GM19395 (cell line): ENCODE data around the gene LIN28B.
"Not testable (repeated sequence)": the region's sequence is repeated elsewhere in the genome, so short reads cannot be mapped to it uniquely, and the experiment has no call there.

Source experiments
- ATAC-seq: cut with Tn5 transposase; IDR thresholded peaks from one replicate; pipeline ENCODE4 v1.9.1; 2021; ENCODE audit warnings: mild to moderate bottlenecking, moderate library complexity; ENCODE audit not compliant: unreplicated experiment

Gene LIN28B

GRCh38 chr6:105005451-105005850 lies 48.5 kb downstream of the LIN28B start:
- no peak for ATAC-seq

DNA sequence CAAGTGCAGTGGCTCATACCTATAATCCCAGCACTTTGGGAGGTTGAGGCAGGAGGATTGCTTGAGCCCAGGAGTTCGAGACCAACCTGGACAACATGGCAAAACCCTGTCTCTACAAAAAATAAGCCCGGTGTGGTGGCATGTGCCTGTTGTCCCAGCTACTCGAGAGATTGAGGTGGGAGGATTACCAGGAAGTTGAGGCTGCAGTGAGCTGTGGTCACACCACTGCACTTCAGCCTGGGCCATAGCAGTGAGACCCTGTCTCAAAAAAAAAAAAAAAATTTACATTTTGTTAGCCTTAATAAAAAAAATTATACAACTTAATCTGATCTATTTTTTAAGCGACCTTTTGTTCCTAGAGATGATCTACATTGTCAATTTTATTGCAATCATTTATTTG lies 56.6 kb downstream of the LIN28B start:
- ATAC-seq = not testable (repeated sequence)

GRCh38 chr6:105014448-105014847 lies 57.5 kb downstream of the LIN28B start:
- no peak for ATAC-seq

DNA sequence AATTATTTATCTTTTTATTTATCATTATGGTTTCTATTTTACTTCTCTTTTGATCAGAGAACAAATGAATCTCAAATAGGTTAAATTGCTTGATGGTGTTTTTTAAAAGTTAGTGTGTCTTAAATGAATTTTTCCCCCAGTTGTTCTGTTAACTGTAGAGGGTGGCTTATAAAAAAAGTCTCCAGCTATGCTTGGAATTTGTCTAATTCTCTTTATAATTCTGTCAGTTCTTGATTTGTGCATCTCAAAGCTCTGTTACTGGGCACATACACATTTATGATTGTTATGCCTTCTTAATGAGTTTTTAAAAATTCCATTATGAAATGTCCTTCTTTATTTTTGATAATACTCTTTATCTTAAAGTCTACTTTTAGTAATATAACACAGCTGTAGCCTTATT lies 58.0 kb downstream of the LIN28B start:
- no peak for ATAC-seq

- no peak for ATAC-seq
Observed at GRCh38 chr6:105015482-105015881, 58.6 kb downstream of the LIN28B start.

DNA sequence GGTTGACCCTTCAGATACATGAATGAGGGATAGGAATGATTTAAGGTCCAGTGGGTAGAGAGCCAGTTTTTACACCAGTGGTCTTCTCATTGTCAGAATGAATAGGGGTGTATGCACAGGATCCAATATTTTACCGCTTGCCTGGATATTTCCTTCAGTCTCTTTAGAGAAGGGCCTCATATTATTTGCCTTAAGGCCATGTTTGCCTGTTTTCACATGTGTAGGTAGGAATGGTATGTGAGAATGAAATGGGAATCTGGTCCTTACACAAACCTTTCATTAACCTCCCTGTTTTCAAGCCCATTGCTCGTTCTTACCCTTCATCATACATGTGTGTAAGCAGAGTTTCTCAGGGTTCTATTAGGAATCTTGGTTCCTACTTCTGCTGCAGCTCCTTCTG lies 62.4 kb downstream of the LIN28B start:
- ATAC-seq = no peak

DNA sequence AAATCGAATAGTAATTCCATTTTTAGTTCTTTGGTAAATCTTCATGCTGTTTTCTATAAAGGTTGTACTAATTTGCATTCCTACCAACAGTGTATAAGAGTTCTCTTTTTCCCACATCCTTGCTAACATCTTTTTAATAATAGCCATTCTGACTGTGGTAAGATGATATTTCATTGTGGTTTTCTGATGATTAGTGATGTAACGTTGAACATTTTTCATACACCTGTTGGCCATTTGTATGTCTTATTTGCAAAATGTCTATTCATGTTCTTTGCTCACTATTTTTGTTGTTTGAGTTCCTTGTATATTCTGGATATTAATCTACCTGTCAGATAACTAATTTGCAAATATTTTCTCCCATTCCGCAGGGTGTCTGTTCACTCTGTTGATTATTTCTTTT lies 64.5 kb downstream of the LIN28B start:
- ATAC-seq = no peak

- ATAC-seq = no peak
Observed at GRCh38 chr6:105022416-105022815, 65.5 kb downstream of the LIN28B start.

DNA sequence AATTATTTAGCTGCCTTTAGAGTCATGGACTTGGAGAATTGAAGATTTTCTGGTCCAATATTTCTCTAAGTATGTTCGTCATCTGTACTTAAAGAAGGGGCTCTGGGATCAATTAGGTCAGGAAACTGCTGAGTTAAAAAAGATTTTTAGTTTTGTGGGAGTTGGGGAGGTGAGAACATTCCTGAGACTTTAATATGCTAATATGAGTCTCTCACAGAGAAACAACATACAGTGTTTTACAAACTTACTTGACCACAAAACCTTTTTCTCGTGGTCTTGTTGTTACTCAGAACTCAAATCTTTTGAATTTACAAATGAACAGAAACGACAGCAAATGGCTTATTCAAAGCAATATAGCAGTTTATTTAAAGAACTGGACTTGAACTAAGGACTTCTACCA lies 67.9 kb downstream of the LIN28B start:
- no peak for ATAC-seq

DNA sequence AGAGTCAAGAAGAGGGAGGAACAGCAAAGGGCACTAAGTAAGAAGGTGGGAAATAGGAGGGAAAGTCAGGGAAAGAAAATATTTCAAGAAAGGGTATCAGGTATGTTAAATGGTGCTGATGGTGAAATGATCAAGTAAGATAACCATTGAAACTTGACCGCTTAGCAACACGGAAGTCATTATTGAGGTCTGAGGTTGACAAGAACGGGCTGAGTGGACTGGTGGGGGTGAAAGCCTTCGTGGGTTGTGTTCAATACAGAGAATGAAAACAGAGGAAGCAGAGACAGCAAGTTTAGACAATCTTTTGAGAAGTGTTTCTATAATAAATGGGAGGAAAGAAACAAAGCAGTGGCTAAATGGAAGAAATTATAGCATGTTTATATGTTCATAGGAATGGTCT lies 72.0 kb downstream of the LIN28B start:
- no peak for ATAC-seq

- ATAC-seq = no peak
Observed at GRCh38 chr6:105029581-105029980, 72.7 kb downstream of the LIN28B start.

GRCh38 chr6:105034470-105034869 lies 77.6 kb downstream of the LIN28B start:
- ATAC-seq = no peak

GRCh38 chr6:105035299-105035698 lies 78.4 kb downstream of the LIN28B start:
- no peak for ATAC-seq

- ATAC-seq = no peak
Observed at GRCh38 chr6:105036351-105036750, 79.4 kb downstream of the LIN28B start.

DNA sequence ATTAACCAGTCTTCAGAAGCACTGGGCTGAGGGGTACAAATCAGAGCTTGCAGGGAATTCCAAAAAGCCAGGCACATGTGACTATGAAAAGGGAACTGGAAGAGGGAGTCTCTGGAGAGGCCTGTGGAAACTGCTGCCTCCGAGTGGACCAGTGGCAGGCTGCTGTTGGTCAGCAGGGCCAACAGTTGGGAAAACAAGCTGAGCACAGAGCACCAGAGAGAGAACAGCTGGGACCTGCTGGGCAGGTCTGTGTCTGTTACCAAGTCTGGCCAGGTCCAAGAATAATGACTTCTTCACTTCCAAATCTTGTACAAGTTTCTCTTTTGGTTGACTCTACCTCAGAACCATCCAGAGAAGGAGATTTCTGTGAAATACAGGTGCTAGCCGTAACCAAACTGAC lies 81.4 kb downstream of the LIN28B start:
- ATAC-seq = no peak

DNA sequence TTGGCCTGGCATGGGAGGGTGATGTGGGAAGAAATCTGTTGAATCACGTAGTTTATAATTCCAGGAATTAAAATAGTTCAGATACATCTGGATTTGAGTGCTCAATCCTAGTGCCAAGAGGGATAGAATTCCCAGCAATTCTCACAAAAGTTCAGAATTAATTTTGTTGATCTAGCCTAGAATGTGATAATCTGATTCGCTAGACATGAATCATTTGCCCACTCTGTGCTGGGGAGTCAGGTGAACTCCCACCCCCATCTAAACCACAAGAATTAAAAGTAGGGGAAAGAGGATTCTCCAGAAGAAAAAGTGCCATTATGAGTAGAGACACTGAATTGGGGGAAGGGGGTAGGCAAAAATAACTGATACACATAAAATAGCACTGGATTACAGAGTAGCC lies 85.0 kb downstream of the LIN28B start:
- no peak for ATAC-seq

- ATAC-seq = no peak
Observed at GRCh38 chr6:105042648-105043047, 85.7 kb downstream of the LIN28B start.

- ATAC-seq = no peak
Observed at GRCh38 chr6:105043979-105044378, 87.1 kb downstream of the LIN28B start.

- no peak for ATAC-seq
Observed at GRCh38 chr6:105045526-105045925, 88.6 kb downstream of the LIN28B start.

GRCh38 chr6:105051941-105052471 lies 95.1 kb downstream of the LIN28B start:
- ATAC-seq = no peak

DNA sequence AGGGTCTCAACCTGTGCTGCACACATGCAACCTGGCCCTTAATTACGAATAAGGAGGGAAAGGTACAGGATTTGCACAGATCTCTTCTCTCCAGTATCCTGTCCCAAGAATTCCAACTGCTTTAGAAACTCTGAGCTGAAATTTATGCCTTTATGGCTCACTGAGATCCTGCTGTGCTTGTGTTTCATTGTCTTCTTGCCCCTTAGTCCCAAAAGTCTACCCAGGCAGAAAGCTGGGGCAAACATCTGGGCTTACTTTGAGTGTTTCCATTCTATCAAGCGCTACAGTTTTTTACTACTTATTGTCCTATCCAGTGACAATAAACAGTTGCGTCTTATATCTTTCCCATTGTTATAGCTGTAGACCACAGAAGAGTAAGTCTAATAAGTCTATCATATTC lies 99.7 kb downstream of the LIN28B start:
- no peak for ATAC-seq

DNA sequence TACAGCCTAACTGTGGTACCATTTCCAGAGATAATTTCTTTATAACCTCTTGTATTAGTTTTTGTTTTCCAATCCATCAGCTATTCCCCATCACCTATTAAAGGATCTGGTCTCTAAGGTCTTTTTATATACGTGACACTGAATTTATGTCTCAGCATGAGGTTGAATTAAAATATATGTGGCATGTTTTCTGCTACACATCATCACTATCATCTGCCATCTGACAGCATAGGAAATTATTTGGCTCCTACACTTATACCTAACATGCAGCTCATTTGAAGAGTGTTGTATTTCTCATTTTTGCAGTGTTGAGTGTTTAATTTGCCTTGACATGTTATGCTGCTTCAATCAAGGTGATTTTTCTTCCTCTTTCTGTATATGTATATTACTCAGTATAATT lies 100.3 kb downstream of the LIN28B start:
- ATAC-seq = no peak

DNA sequence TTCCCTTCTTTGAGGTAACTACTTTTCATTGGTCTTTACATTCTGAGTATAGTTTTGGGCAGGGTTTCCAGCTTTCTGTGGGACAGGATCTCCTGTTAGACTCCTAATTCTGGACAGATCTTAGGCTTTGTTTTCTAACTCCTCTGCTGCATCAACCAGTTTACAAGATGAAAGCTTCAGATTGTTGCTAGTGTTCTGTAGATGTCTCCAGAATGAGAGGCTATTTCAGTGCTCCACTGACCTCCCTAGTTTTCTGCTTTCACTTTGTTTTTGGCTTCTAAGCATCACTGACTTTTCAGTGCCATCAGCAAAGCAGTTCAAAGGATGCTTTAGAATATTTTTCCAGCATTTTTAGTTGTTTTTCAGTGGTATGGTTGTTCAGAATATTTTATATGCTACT lies 101.4 kb downstream of the LIN28B start:
- no peak for ATAC-seq

DNA sequence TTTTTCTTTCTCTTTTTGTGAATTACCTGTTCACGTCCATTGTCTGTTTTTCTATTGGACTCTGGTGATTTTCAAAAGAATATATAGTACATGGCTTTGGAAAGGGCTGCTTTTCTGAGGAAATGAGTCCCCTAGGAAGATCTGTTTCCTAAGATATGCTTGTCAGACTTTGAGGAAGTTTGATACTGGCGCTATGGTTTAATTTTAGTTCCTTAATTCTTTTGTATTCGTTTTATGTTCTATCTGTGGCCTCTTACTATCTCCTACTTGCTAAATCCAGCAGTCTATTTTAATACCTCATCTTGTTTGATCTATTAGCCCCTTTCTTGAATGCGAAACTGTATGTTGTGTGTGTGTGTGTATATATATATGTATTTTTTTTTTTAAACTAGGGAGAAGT lies 101.9 kb downstream of the LIN28B start:
- ATAC-seq = no peak
